HEK293 (cell line): ENCODE results near the gene SKAP1.

Experiments
- CTCF ChIA-PET: fragments of 350-600 bp; formaldehyde crosslinking; extraction: SDS; loops from one replicate; lab custom pipeline; 2021; ENCODE audit warnings: antibody characterized with exemption; lab: Yijun Ruan, JAX
- POLR2A ChIA-PET: fragments of 300-600 bp; formaldehyde crosslinking; extraction: SDS; loops from one replicate; lab custom pipeline; 2020; ENCODE audit warnings: antibody characterized with exemption, inconsistent platforms; lab: Yijun Ruan, JAX
- H3K27ac ChIP-seq: fragments of 200-500 bp; sonication (Bioruptor generic); 2 replicates; pipeline ENCODE4 v1.5.1; 2014; ENCODE audit warnings: low read depth, low read length, control low read depth, inconsistent platforms; ENCODE audit errors: extremely low read depth
- H3K36me3 ChIP-seq, 2 experiments: fragments of 200-500 bp in 1 of 2; sonication (Bioruptor generic) in 1 of 2; 1 replicate in 1 of 2; 2 replicates in 1 of 2; pipeline ENCODE4 v1.5.1; 2014 to 2017; ENCODE audit warnings: inconsistent platforms in 2 of 2, low read length in 2 of 2; ENCODE audit not compliant: control insufficient read depth in 2 of 2, insufficient read depth in 1 of 2
- H3K4me1 ChIP-seq: fragments of 200-500 bp; sonication (Bioruptor generic); 2 replicates; pipeline ENCODE4 v1.5.1; 2014; ENCODE audit warnings: mild to moderate bottlenecking, low read length, inconsistent platforms; ENCODE audit not compliant: control insufficient read depth, insufficient read depth
- H3K4me3 ChIP-seq: 2 replicates; pipeline ENCODE4 v1.5.1; 2011; ENCODE audit warnings: low read depth, mild to moderate bottlenecking, control low read depth, low read length, moderate library complexity
- H3K9me3 ChIP-seq: fragments of 200-500 bp; sonication (Bioruptor generic); 2 replicates; pipeline ENCODE4 v1.5.1; 2014; ENCODE audit warnings: low read depth, low read length, inconsistent platforms; ENCODE audit not compliant: control insufficient read depth, insufficient read depth
- HOXA7 ChIP-seq: sonication (generic); formaldehyde crosslinking; IDR thresholded peaks from 2 replicates; pipeline ENCODE4 v1.8.1; 2022; ENCODE audit warnings: missing genetic modification reagents, borderline replicate concordance
- KLF16 ChIP-seq: fragments of 450-650 bp; formaldehyde crosslinking; IDR thresholded peaks from 2 replicates; pipeline ENCODE4 v1.5.1; 2017; ENCODE audit warnings: missing biosample characterization, missing genetic modification characterization
- KLF7 ChIP-seq: fragments of 450-650 bp; formaldehyde crosslinking; IDR thresholded peaks from 2 replicates; pipeline ENCODE4 v1.5.1; 2016; ENCODE audit warnings: missing biosample characterization, missing genetic modification characterization, borderline replicate concordance
- OVOL3 ChIP-seq: fragments of 450-650 bp; formaldehyde crosslinking; IDR thresholded peaks from 2 replicates; pipeline ENCODE4 v1.5.1; 2016; ENCODE audit warnings: missing biosample characterization, missing genetic modification characterization
- PRDM4 ChIP-seq: fragments of 450-650 bp; formaldehyde crosslinking; IDR thresholded peaks from 2 replicates; pipeline ENCODE4 v1.5.1; 2017; ENCODE audit warnings: missing biosample characterization, missing genetic modification characterization
- TRIM28 ChIP-seq: IDR thresholded peaks from 2 replicates; pipeline ENCODE4 v1.6.1; 2011; ENCODE audit warnings: low read length, control low read depth, borderline replicate concordance
- ZBTB10 ChIP-seq: fragments of 450-650 bp; formaldehyde crosslinking; IDR thresholded peaks from 2 replicates; pipeline ENCODE4 v1.5.1; 2016; ENCODE audit warnings: missing biosample characterization, missing genetic modification characterization
- ZEB2 ChIP-seq: fragments of 450-650 bp; formaldehyde crosslinking; IDR thresholded peaks from 2 replicates; pipeline ENCODE4 v1.5.1; 2016; ENCODE audit warnings: missing biosample characterization, missing genetic modification characterization
- ZNF146 ChIP-seq: fragments of 450-650 bp; formaldehyde crosslinking; IDR thresholded peaks from 2 replicates; pipeline ENCODE4 v1.5.1; 2016; ENCODE audit warnings: missing biosample characterization, missing genetic modification characterization
- ZNF16 ChIP-seq: fragments of 450-650 bp; formaldehyde crosslinking; IDR thresholded peaks from 2 replicates; pipeline ENCODE4 v1.5.1; 2016; ENCODE audit warnings: low read depth, missing biosample characterization, missing genetic modification characterization
- ZNF2 ChIP-seq: fragments of 450-650 bp; formaldehyde crosslinking; IDR thresholded peaks from 2 replicates; pipeline ENCODE4 v1.5.1; 2016; ENCODE audit warnings: missing biosample characterization, missing genetic modification characterization
- ZNF221 ChIP-seq: fragments of 450-650 bp; formaldehyde crosslinking; IDR thresholded peaks from 2 replicates; pipeline ENCODE4 v1.5.1; 2017; ENCODE audit warnings: missing biosample characterization, missing genetic modification characterization, borderline replicate concordance
- ZNF311 ChIP-seq: fragments of 450-650 bp; formaldehyde crosslinking; IDR thresholded peaks from 2 replicates; pipeline ENCODE4 v1.5.1; 2017; ENCODE audit warnings: missing biosample characterization, missing genetic modification characterization, borderline replicate concordance
- ZNF37A ChIP-seq: fragments of 450-650 bp; IDR thresholded peaks from 2 replicates; pipeline ENCODE4 v1.5.1; 2018; ENCODE audit warnings: missing biosample characterization, missing genetic modification characterization
- ZNF404 ChIP-seq: fragments of 450-650 bp; formaldehyde crosslinking; IDR thresholded peaks from 2 replicates; pipeline ENCODE4 v1.5.1; 2017; ENCODE audit warnings: missing biosample characterization, missing genetic modification characterization
- ZNF514 ChIP-seq: fragments of 450-650 bp; formaldehyde crosslinking; IDR thresholded peaks from 2 replicates; pipeline ENCODE4 v1.5.1; 2016; ENCODE audit warnings: missing biosample characterization, missing genetic modification characterization
- ZNF529 ChIP-seq: fragments of 450-650 bp; formaldehyde crosslinking; IDR thresholded peaks from 2 replicates; pipeline ENCODE4 v1.5.1; 2017; ENCODE audit warnings: missing genetic modification characterization, missing biosample characterization; ENCODE audit not compliant: insufficient replicate concordance
- ZNF596 ChIP-seq: fragments of 450-650 bp; IDR thresholded peaks from 2 replicates; pipeline ENCODE4 v1.5.0; 2018; ENCODE audit warnings: missing biosample characterization, mild to moderate bottlenecking, missing genetic modification characterization, moderate library complexity
- ZNF610 ChIP-seq: fragments of 450-650 bp; formaldehyde crosslinking; IDR thresholded peaks from 2 replicates; pipeline ENCODE4 v1.5.1; 2016; ENCODE audit warnings: missing biosample characterization, missing genetic modification characterization, borderline replicate concordance
- ZNF621 ChIP-seq: fragments of 450-650 bp; formaldehyde crosslinking; IDR thresholded peaks from 2 replicates; pipeline ENCODE4 v1.5.1; 2017; ENCODE audit warnings: missing biosample characterization, missing genetic modification characterization
- ZNF626 ChIP-seq: fragments of 450-650 bp; sonication (Bioruptor Pico); formaldehyde crosslinking; IDR thresholded peaks from 2 replicates; pipeline ENCODE4 v1.5.1; 2018; ENCODE audit warnings: missing biosample characterization, missing genetic modification characterization, inconsistent platforms
- ZNF664 ChIP-seq: fragments of 450-650 bp; formaldehyde crosslinking; IDR thresholded peaks from 2 replicates; pipeline ENCODE4 v1.5.1; 2016; ENCODE audit warnings: missing biosample characterization, missing genetic modification characterization
- ZNF76 ChIP-seq: fragments of 450-650 bp; formaldehyde crosslinking; IDR thresholded peaks from 2 replicates; pipeline ENCODE4; 2016; ENCODE audit warnings: low read depth, missing biosample characterization, missing genetic modification characterization, borderline replicate concordance
- ZNF791 ChIP-seq: fragments of 450-650 bp; formaldehyde crosslinking; IDR thresholded peaks from 2 replicates; pipeline ENCODE4 v1.5.1; 2016; ENCODE audit warnings: missing biosample characterization, missing genetic modification characterization
- ZNF843 ChIP-seq: fragments of 450-650 bp; formaldehyde crosslinking; IDR thresholded peaks from 2 replicates; pipeline ENCODE4 v1.5.1; 2016; ENCODE audit warnings: missing biosample characterization, missing genetic modification characterization
- ZSCAN16 ChIP-seq: fragments of 450-650 bp; formaldehyde crosslinking; IDR thresholded peaks from 2 replicates; pipeline ENCODE4 v1.5.1; 2016; ENCODE audit warnings: missing biosample characterization, missing genetic modification characterization

SKAP1 gene

GRCh38 chr17:48347177-48347576, 82.8 kb downstream of the SKAP1 start:
- Histone ChIP-seq H3K4me1 (peaks cover 3% of the 10 kb centered on the region; the same call in 1 of the 2 replicates), H3K36me3 (no peaks in the 10 kb centered on the region), H3K4me3 (no peak overlapping the region)
- CTCF ChIA-PET: interaction anchor here (0.5 to 4.6 kb wide), 8 partner anchors 11 to 469 kb away, joined by 3 to 32 read pairs (median 4); partner anchors contain the start of gene HOXB5
- TF ChIP-seq ZNF2 (tag by site-specific recombination) (no peak), ZNF514 (tag by site-specific recombination) (no peak), ZNF146 (tag by site-specific recombination) (no peak), ZNF311 (tag by site-specific recombination) (no peak), ZNF76 (tag by site-specific recombination) (no peak), ZNF626 (tag by site-specific recombination) (no peak), ZNF791 (no peak)
- TF ChIP-seq, all 188 proteins: peak for 0
- Histone ChIP-seq H3K9me3 (no peaks in the 10 kb centered on the region), H3K27ac (no peak overlapping the region)
- POLR2A ChIA-PET: no interaction called here

GRCh38 chr17:48344251-48344650, 85.8 kb downstream of the SKAP1 start:
- POLR2A ChIA-PET: no interaction called here
- no peak overlapping the region for H3K27ac ChIP-seq

More at GRCh38 chr17:48344251-48344650, 85.8 kb downstream of the SKAP1 start:
- H3K4me3 ChIP-seq: no peak overlapping the region
- CTCF ChIA-PET: interaction anchor here (0.7 to 4.6 kb wide), 8 partner anchors 8 to 535 kb away, joined by 3 to 32 read pairs (median 4); no protein-coding TSS in a partner anchor
- H3K36me3 ChIP-seq: no peaks in the 10 kb centered on the region
- TF ChIP-seq KLF16: no peak
- no peak for TF ChIP-seq ZNF664
- no peak for TF ChIP-seq ZNF16 (tag by site-specific recombination)
- no peak for TF ChIP-seq KLF7 (tag by site-specific recombination)
- TF ChIP-seq ZEB2 (tag by site-specific recombination): no peak
- TF ChIP-seq ZNF221 (tag by site-specific recombination): no peak
- no peak for TF ChIP-seq ZNF621 (tag by site-specific recombination)
- TF ChIP-seq ZNF529 (tag by site-specific recombination): no peak
- no peak for TF ChIP-seq ZNF843
- TF ChIP-seq HOXA7: no peak
- TF ChIP-seq OVOL3 (tag by site-specific recombination): no peak
- no peak for TF ChIP-seq ZBTB10 (tag by site-specific recombination)
- TF ChIP-seq ZNF610: no peak
- no peak for TF ChIP-seq ZNF596 (tag by site-specific recombination)
- no peak for TF ChIP-seq ZNF404
- TF ChIP-seq TRIM28: no peak
- no peak for TF ChIP-seq ZSCAN16 (tag by site-specific recombination)
- TF ChIP-seq ZNF37A (tag by site-specific recombination): no peak
- no peak for TF ChIP-seq PRDM4 (tag by site-specific recombination)
- no peaks in the 10 kb centered on the region for H3K9me3 ChIP-seq
- H3K4me1 ChIP-seq: no peaks in the 10 kb centered on the region
